Activated CD8-positive, alpha-beta memory T cell treated with anti-CD3 and anti-CD28 coated beads for 48 hours (primary cell): ENCODE results near the gene TMEM108.

Source experiments
- DNase-seq, 3 experiments: peaks; one replicate each; pipeline ENCODE4 v3.0.0-alpha.2; 2020; ENCODE audit warnings: low read depth in 2 of 3, low spot score in 2 of 3

Gene TMEM108

DNA sequence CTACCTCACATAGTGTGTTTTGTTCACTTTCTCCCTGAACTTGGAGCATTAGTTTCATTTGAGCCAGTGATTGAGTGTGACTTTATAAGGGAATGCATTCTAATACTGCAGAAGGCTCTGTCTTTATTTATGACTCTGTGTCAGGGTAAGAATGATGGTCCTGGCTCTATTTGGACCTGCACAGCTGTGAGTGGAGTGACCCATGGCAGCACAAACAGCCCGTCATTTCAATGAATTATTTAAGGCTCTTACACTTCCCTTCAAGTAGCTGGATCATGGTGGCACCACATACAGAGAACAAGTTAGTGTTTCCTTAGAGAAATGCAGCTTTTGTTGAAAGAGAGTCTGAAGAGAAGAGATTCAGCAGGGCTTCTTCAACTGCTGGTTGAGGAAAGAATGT, 16.4 kb downstream of the TMEM108 start:
- DNase-seq = no peak

DNA sequence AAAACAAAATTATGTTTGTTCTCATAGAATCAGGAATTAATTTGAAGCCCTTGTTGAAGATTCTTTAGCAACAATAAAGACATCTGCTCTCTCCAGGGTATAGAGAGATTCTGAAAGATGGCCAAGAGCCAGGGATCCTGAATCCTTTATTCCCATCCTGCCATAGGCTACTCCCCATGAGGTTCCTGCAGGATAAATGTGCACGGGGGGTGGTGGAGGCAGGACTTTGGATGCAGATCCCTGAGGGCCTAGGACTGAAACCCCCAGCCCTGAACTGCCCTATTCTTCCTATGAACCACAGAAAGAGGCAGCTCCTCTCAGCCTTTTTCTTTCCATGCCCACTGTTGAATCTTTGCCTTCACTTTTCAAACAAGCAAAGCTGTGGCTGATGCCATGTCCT, 17.1 kb downstream of the TMEM108 start:
- DNase-seq = no peak

DNA sequence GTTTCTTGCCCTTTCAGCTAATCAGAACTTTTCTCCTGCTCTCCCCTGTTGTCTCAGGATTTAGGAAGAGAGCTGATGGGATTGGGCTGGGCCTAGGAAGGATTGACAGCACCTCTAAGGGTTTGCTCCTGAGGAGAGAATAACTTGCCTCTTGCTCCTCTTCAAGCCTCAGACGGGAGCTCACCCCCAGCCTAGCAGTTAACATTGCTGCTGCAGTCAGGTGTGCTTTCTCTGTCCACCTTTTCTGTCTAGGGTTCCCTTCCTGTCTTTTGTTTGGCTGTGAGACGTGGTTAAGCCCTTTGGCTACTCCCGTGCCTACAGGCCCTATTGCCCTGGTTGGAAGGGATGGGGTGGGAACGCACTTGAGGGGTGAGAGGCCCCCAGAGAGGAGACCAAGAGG, 20.1 kb downstream of the TMEM108 start:
- no peak for DNase-seq

DNA sequence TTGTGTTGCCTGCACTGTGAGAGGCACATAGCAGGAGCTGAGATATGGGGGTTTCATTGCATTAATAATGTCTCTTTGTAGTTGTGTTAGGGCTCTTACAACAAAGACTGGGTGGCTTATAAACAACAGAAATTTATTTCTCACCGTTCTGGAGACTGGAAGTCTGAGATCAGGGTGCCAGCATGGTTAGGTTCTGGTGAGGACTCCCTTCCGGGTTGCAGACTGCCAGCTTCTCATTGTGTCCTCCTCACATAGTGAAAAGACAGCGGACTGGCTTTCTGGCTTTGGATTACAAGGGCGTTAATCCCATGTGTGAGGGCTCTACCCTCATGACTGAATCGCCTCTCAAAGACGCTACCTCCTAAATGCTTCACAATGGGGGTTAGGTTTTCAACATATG, 20.6 kb downstream of the TMEM108 start:
- no peak for DNase-seq

DNA sequence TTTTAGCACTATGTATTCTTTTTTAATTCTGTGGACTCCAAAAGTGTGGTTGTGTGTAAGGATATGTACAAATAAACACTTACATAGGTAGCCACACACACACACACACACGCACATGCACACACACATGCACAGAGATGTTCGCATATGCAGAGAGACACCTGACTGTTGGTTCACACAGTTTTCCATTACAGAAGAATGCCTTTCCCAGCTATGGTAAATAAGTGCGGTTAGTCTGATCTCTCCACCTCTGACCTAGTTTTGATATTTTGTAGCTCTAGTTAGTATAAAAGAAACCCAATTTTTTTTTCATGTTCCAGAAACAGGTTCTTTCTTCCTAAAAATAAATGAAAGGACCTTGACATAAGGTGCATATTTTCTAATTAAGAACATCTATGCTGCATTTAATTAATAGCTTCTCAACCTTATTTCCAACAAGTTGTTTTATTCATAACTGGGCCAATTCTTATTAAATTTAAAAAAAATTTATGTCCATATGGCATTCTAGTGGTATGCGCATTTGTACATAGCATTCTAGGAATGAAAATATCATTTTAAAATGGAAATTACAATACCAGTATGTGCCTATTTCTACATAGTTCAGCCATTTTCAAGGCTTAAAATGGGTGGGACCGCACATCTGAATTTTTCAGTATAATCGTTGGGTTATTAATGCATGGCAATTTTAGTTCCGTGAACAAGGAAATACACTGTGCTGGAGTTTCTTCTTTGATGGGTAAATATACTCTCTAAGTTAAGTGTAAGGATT, 27.2 kb downstream of the TMEM108 start:
- no peak for DNase-seq

DNA sequence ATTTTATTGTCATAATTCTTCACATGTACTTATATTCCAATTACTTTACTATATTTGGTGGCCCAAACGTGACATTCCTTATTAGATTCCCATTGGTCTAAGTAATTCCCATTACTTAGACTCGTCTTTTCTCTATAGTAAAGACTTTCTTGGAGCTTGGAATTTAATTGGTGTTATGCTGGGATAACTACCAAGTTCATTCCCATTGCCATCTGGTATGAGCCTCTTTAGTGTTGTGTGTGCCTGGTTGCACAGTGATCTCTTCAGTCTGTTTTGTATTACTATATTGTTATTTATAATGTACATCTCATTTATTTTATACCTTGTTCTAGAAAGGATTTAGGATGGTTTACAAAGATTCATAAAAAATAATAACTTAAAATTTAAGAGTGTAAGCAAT, 27.8 kb downstream of the TMEM108 start:
- DNase-seq = no peak

DNA sequence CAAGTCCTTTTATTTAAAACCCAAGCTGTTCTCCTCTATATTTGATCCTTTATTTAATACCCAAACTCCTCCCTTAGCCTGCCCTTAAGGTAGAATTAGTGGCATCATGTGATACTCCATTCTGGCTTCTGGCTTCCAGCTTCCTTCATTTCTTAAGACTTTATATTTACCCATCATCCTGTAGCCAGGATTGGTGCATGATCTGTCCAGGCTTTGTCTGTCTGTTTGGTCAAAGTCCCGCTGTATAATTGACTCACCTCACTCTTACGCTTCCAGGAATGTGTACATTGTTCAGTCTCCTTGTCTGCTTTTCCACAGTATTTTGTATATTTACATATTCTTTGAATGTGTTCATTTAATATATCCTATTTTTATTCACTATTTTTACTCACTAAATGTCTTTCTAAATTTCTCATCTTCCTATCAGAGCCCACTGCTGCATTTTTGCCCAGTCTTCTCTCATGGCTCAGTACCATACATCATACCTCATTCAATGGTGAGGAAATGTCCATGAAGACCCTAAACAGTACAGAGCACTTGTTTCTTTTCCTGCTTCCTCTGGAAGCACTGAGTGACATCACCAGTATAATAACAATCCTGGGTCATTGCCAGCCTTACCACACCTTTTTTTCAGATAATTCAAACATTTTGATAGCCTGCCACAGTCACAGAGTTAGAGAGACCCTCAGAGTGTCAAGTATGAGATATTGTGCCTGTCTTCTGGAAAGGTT, 31.5 kb downstream of the TMEM108 start:
- DNase-seq = no peak

DNA sequence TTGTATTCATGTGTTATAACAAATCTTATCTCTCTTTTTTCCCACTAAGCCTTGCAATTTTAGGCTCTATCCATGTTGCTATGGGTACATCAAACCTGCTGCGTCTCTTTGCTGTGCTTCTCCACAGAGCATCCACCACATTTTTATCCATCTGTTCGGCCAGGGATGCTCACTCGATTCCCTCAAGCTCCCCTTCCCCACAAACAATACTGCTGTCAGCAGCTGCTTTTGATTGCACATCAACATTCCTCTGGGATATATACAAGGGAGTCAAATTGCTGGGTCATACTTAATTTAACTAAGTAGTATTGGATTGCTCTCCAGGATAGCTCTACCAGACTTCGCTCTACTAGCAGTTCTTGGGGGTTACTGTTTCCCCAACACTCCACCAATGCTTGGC, 36.8 kb downstream of the TMEM108 start:
- DNase-seq = no peak

DNA sequence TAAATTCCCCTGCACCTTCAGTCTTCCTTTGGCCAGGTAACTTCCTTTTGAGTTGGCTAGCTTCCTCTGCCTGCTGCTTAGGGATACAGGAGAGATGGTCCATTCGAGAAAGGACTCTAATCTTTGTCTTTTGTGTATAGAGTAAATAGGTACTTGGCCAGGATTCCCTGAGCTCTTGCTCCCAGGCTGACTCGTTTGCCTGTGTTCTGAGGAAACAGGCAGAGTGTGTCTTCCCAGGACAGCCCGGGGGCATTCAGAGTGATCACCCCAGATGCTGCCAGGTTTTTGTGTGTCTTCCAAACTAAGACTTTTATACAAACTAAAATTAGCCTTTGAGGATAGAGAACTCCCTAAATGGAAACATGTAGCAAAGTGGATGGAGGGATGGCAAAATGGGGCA, 39.5 kb downstream of the TMEM108 start:
- DNase-seq = no peak

DNA sequence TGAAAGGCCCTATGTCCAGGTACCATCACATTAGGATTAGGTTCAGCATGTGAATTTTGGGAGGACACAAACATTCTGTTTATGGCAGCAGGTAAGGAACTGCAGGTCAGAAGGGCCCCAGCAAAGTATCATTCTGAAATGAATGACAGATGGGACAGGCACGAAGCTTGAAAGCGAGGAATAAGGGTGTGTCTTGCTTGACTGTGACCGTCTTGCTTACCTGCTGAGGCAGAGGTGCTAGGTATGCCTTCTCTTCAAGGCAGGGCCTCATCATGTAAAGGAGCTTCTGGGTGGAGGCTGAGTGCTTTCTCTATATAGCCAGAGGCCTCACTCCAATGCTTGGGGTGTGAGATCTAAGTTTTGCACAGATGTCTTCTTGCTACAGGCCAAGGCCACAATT, 41.4 kb downstream of the TMEM108 start:
- no peak for DNase-seq

DNA sequence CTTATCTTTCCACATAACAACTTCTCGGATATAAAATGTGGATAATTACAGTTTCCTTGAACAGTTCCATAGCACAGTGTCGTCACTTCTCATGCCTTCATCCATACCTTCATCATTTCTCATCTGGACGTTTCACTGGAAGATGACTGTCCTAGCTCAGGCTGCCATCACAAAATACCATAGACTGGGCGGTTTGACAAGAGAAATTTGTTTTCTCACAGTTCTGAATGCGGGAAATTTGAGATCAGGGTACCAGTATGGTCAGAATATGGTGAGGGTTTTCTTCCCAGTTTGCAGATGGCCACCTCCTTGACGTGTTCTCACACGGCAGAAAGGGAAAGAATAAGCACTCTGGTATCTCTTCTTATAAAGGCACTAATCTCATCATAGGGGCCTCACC, 42.8 kb downstream of the TMEM108 start:
- DNase-seq = no peak

DNA sequence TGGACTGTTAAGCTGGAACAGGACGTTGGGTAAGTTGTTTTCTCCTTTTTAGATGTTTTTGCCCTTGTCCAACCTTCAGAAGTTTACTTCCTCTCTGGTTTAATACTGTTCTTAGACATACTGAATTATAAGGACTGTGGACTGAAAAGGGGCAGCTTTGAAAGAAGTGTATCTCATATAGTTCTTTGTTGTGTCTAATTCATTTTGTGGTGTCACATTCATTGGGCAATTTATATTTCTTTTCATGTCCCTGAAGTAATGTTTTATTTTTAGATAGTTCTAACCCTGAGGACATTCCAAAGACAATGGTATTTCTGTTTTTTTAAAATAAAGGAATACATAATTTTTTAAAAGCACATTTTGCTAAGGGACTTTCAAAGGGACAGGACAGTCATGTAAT, 45.2 kb downstream of the TMEM108 start:
- DNase-seq = no peak

DNA sequence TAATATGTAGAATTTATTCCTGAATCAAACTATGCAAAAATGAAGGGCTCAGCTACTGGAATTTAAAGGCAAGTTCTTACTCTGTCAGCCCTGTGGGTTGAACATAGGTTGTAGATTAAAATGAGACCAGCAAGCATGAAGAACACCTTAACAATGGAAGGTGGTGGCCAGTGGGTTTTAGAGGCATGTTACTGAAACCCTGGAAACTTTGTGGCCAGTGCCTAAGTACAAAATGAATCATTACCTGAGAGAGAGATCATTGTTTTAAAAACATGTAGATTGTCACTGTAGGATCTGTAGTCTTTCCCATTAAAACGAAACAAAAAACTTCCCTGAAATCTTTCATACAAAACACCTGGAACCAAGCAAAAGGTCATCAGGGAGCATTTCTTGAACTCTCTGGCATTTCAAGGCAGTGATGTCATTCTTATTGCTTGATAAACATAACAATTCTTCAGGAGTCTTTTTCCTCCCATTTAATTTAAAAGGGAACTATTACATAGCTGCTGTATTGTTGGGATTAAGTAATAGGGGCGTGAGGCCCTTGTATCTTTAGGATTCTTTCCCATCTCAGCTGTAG, 51.8 kb downstream of the TMEM108 start:
- DNase-seq = no peak

DNA sequence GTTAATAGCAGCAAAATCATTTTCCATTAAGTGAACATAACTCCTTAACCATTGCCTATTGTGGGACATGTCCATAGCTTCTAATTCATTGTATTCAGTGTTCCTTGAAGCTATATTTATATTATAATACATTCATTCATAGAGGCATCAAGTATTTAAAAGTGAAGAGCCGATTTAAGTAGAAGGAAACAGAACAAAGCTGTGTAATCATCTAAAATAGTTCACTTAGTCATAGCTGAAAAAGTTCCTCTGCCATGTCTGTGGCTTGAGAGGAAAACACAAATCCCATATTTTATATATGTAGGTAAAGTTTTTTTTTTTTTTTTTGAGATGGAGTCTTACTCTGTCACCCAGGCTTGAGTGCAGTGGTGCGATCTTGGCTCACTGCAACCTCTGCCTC, 54.5 kb downstream of the TMEM108 start:
- no peak for DNase-seq

DNA sequence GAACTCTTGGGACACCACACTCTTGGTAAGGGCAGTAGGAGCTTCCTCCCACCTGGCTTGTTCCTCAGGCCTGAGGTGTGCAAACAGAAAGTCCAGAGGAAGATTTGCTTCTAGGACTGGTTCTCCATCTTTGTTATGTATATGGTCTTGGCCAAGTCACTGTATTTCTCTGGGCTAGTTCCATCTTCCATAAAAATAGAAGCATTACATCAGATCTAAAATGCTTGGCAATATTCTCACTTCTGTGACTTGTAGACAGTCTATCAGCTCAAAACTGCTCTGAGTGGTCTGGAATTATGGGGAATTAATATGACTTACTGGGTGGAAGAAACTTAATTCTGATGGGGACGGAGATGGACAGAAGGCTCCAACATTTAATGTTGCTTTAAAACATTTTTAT, 55.2 kb downstream of the TMEM108 start:
- no peak for DNase-seq

DNA sequence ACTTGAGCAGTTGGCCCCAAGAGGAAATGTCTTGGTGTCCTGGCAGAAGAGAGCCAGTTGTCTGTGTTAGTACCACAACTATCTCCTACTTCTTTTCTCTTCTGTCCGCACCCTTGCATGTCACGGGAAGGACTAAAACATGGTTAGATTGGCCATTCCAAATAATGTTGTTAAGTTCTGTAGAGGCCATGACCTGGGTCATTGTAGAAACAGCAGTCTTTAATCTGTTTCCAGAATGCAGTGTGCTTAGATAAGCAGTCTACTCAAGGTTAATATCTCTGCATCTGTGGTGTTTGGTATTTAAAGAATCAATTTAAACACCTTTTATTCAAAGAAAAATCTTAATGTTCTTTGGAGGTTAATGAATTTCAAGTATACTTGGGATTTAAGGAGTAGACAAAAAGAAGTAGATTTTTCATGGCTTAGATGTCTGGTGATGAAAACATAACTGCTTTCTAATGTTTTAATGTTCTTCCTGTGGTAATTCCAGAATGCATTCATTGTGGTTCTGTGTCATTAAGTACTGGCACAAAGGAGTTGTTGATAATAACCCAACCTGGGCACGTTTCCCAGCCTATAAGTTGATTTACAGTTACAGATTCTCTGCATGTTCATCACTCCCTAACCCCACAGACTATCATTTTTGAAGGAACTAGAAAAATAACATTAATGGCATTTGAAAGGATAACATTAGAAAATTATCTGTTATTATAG, 58.9 kb downstream of the TMEM108 start:
- DNase-seq = no peak

DNA sequence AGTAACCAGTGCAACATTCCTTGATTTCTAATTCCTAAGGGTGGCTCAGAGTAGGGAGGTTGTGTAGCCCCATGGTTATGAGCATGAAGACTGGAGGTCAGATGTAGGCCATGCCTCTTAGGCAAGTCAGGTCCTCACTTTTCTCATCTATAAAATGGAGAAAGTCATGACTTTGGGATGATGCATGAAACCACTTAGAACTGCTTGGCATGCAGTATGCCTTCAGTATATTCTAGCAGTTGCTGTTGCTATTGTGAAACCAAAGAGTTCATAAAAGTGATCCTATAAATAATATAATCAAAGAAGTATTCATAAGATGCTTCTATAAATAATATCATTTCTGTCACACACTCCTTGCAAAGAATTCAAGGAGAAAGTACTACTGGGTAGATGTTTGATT, 65.5 kb downstream of the TMEM108 start:
- DNase-seq = no peak

DNA sequence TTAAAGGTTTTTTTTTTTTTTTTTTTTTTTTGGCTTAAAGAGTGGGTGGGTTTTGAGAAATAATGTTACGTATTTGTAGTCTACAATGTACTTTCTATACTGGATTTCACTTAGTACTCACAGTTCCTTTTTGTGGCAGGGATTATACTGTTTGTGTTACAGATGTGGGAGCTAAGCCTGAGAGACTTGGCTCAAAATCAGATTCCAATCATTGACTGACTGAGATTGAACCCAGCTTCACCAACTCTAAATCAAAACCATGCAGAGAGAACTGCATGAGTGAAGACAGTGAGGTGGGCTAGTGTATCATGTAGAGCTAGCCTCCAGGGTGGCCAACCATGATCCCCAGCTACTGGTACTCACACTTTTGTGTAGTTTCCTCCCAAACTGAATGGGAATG, 68.0 kb downstream of the TMEM108 start:
- no peak for DNase-seq

DNA sequence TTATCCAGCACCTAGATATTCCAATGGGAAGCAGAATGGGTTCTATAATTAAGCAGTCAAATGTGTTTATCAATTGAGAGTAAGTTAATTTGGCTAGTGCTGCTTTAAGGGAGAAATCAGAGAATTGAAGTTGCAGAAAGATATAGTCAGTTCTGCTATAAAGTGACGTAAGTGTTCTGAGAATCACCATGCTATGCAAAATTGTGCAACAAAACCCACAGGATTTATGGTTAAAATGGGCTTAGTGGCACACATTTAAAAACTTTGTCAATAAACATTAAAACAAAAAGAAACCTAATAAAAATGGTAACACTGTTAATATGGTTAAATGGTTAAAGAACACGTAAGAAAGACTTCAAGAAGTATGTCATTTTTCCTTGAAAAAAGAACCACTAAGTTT, 74.5 kb downstream of the TMEM108 start:
- DNase-seq = no peak

DNA sequence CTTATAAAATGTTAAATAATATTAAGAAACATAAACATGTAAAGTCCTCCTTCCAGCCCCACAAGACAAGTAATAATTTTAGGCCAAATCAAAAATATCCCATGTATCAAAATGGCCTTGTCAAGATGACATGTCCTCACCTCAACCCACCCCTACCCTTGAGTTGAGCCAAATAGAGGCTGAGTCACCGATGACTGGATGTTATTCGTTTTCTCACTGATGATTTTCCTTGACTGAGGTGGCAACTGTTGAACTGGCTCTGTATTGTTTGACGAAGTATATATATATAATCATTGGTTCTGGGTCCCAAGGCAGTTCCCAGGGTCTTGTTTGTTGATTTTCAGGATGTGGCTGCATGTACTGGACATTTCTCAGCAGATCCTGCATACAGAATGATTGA, 75.3 kb downstream of the TMEM108 start:
- no peak for DNase-seq

DNA sequence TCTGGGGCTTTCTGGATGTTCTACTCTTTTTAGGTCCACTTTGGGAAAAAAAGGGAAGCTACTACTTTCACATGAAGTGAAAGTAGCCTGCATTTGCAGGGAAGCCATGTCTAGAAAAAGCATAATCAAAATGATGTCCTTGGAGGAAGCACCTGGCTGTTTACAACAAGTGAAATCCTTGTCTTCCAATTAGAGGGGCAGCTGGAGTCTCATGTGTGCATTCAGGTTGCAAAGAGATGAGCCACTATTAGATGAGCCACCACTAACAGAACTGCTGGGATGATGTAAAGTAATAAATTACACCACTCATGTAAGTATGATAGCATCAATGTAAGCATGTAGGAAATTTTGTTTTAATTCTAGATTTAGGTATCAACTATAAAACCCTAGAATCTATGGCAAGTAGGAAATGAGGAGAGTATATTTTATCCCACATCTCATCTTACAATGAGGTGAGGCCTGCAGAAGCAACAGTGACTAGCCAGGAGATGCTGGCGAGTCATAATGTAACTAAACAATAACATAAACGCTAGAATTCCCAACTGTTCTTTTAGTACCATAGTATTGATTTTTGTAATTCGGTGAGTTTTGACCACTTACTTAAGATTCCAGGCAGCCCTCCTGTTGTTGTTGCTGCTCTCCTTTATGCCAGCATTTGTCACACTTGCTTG, 75.9 kb downstream of the TMEM108 start:
- no peak for DNase-seq
